ENCODE measurements around the gene GMDS.

Gene GMDS

DNA sequence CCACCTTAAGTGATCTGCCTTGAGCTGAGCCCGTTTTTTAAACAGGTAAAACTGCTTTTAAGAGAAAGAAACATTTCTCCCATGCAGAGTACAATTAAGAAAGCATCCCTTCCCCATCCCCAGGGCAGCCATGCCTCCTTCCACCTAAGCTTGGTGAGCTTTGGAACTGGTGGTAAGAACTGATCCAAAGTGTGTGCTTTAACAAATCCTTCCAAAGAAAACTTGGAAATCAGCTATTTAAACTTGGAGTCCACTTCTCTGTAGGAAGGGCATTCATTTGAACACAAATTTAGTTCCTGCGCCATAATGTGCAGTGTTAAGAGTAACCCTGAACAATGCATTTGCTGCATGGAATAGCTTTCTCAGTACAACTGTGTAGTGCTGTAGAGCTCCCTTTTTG lies 17.0 kb downstream of the GMDS start:
- H3K27ac Mint-ChIP-seq, result no peak overlapping the region

DNA sequence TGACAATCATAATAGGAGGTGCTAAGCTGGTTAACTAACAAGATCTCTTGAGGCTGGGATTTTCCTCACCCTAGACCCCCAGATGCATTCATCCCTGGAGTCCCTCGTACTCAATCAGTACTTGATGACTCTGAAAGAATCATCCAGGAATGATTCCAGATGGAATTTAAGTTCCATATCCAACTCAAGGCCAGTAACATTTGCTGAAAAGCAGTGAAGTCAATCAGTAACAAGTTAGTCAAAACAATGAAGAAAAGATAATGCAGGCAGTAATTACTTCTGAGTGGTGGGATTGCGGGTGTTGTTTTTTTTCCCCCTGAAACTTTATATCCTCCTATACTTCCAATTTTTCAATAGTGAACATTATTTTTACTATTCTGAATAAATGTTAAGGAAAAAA lies 18.6 kb downstream of the GMDS start:
- H3K27me3 Mint-ChIP-seq (ENCODE audit: low read depth), result no peaks in the 10 kb centered on the region
- peaks cover 16% of the 10 kb centered on the region for H3K4me1 Mint-ChIP-seq (ENCODE audit: low read depth)
- H3K27ac Mint-ChIP-seq, result no peak overlapping the region
- H3K36me3 Mint-ChIP-seq (ENCODE audit: low read depth), result no peaks in the 10 kb centered on the region
- H3K4me3 Mint-ChIP-seq, result no peak overlapping the region
- H3K9me3 Mint-ChIP-seq, result no peaks in the 10 kb centered on the region

More for the DNA sequence above, 17.0 kb downstream of the GMDS start:
- peaks cover 2% of the 10 kb centered on the region for H3K36me3 Mint-ChIP-seq (ENCODE audit: low read depth)
- no peaks in the 10 kb centered on the region for H3K9me3 Mint-ChIP-seq
- H3K27me3 Mint-ChIP-seq (ENCODE audit: low read depth), result no peaks in the 10 kb centered on the region
- H3K4me3 Mint-ChIP-seq, result no peak overlapping the region
- H3K4me1 Mint-ChIP-seq (ENCODE audit: low read depth), result peaks cover 18% of the 10 kb centered on the region

DNA sequence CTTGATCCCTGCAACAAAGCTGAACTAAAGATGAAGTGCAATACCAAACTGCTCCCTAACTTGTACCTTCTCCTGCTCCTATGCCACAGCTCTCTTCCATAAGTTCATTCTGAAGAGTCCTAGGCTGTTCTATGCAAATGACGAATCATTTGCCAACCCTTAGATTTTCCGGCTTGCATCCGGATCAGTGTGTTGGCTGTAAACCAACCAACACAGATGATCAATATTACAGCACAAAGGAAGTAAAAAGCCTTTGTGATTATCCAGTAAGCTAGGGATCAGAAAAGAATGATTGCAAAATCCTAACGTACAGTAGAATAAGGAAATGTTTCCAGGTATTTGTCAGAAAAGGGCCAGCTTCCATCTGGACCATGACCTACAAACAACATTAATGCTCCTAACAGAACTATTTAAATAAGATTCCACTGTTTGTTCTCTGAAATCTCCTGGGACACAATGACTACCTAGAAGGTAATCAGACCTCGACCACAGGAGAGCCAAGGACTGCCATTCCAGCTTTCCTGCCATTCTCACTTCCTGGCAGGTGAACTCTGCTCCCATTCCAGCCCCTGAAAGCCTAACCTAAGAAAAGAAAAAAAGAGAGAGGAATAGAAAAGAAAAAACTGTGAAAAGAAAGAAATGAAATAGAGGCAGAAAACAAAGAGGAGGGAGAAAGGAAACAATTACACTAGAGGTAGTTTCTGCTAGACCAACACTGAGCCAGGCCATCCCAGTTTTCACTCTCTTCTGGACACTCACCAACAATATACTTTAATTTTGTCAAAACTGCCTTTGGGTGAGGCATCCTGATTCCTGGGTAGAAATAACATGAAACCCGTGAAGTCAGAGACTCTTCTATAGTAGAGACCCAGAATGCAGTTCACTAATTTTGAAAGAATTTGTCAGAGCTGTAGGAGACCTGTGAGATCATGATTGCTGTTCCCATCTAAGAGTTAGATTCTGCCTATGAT lies 19.7 kb downstream of the GMDS start:
- H3K36me3 Mint-ChIP-seq (ENCODE audit: low read depth), result no peaks in the 10 kb centered on the region
- H3K27me3 Mint-ChIP-seq (ENCODE audit: low read depth), result no peaks in the 10 kb centered on the region
- H3K4me3 Mint-ChIP-seq, result no peak overlapping the region
- no peak overlapping the region for H3K27ac Mint-ChIP-seq
- H3K9me3 Mint-ChIP-seq, result no peaks in the 10 kb centered on the region
- H3K4me1 Mint-ChIP-seq (ENCODE audit: low read depth), result peaks cover 11% of the 10 kb centered on the region

DNA sequence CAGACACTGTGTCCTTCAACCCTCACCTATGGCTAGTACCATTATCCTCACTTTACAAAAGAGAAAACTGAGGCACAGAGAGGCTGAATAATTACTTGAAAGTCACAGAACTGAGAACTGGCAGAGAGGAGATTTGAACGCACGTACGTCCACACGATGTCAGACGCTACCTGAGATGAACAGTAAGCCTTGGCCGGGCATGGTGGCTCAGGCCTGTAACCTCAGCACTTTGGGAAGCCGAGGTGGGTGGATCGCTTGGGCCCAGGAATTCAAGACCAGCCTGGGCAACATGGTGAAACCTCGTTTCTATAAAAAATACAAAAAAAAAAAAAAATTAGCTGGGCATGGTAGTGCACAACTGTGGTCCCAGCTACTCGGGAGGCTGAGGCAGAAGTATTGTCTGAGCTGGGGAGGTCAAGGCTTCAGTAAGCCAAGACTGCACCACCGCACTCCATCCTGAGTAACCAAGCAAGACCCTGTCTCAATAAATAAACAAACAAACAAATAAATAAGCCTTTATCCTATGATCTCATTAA lies 20.5 kb downstream of the GMDS start:
- H3K9me3 Mint-ChIP-seq, result no peaks in the 10 kb centered on the region
- H3K36me3 Mint-ChIP-seq (ENCODE audit: low read depth), result no peaks in the 10 kb centered on the region
- H3K27ac Mint-ChIP-seq, result no peak overlapping the region
- H3K4me3 Mint-ChIP-seq, result no peak overlapping the region
- H3K4me1 Mint-ChIP-seq (ENCODE audit: low read depth), result peaks cover 11% of the 10 kb centered on the region
- H3K27me3 Mint-ChIP-seq (ENCODE audit: low read depth), result no peaks in the 10 kb centered on the region

DNA sequence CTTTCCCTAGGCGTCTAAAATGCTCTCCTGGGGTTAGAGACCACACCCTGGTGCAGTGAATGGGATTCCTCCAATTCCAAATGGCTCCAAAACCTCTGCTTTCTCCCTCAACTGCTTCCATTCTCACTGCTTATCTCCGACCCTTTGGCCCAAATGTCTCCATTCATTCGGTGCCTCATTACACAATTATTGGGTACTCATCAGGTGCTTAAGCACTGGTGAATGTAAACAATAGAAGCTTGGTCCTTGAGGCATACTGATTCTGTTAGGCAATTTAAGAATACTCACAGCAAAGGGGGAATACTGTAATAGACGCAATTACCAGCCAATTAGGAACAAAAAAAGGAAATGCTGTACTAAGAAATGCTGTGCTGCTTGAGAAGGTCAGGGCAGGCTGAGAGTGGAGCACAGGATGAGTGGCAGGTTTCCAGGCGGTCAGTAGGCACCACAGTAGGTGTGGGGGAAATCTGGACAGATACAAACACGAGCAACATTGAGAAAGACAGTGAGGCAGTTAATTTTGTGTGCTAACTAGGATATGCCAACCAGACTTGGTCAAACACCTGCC lies 23.0 kb downstream of the GMDS start:
- Mint-ChIP-seq H3K36me3 (ENCODE audit: low read depth) (no peaks in the 10 kb centered on the region), H3K4me1 (ENCODE audit: low read depth) (peaks cover 11% of the 10 kb centered on the region), H3K4me3 (peak overlapping the region; percentile 85), H3K9me3 (no peaks in the 10 kb centered on the region), H3K27ac (peak overlapping the region; percentile 81), H3K27me3 (ENCODE audit: low read depth) (no peaks in the 10 kb centered on the region)

DNA sequence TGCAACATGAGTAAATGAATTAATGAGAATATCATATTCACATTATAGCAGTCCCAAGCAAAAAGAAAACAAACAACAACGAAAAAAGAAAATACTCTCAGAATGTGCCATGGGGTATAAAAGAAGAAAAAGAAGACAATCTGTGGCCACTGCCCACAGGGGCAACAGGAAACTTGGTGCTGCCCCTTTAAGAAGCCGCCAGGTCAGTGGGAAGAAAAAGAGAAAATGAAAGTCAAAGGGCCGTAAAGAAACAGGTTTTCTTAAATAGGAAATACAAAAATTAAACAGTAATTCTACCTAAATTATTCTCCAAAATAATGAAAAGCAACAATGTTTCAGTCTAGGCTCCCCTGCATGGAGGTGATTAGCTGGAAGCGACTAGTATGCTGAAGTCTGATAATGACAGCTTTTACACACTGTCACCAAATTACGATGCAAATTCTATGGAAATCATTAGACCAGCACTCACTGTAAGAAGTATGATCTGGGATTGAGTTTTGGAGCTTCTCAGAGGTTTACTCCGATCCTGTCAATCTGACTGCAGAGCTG lies 23.6 kb downstream of the GMDS start:
- Mint-ChIP-seq H3K4me3 (peak overlapping the region; percentile 85), H3K27me3 (ENCODE audit: low read depth) (no peaks in the 10 kb centered on the region), H3K4me1 (ENCODE audit: low read depth) (peaks cover 11% of the 10 kb centered on the region), H3K36me3 (ENCODE audit: low read depth) (no peaks in the 10 kb centered on the region), H3K27ac (peak overlapping the region; percentile 81), H3K9me3 (no peaks in the 10 kb centered on the region)

DNA sequence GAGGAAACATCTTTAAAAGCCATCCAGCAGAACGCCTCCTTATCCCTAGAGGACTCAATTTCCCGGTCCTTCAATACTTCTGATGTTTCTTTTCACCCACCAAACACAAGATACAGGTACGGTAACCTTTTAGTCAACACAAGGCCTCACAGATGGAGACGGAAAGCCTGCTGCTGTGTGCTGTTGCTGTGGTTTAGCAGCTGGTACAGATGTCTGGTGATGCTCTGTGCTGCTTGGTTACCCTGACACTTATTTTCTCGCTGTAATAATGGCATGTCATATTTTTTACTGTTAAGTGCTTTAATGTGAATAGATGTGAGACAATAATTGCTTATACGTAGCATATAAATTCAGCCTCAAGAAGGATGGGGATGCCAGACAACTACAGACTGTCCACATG lies 25.3 kb downstream of the GMDS start:
- no peak overlapping the region for H3K4me3 Mint-ChIP-seq
- H3K27ac Mint-ChIP-seq, result no peak overlapping the region
- H3K27me3 Mint-ChIP-seq (ENCODE audit: low read depth), result no peaks in the 10 kb centered on the region
- H3K9me3 Mint-ChIP-seq, result no peaks in the 10 kb centered on the region
- H3K4me1 Mint-ChIP-seq (ENCODE audit: low read depth), result peaks cover 11% of the 10 kb centered on the region
- no peaks in the 10 kb centered on the region for H3K36me3 Mint-ChIP-seq (ENCODE audit: low read depth)

DNA sequence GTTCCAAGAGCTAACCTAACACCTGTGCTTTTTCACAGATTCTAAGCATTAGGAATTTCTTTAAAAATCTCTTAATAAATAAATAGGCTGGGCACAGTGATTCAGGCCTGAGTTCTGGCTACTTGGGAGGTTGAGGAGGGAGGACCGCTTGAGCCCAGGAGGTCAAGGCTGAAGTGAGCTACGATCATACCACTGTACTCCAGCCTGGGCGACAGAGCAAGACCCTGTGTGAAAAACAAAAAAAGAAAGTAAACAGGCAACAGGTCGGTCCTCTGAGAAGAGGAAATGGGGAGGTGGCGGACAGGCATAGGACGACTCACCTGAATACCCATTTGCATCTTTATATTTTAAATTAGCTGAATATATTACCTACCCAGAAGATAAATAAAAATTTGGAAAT lies 26.5 kb downstream of the GMDS start:
- peaks cover 11% of the 10 kb centered on the region for H3K4me1 Mint-ChIP-seq (ENCODE audit: low read depth)
- no peaks in the 10 kb centered on the region for H3K9me3 Mint-ChIP-seq
- H3K36me3 Mint-ChIP-seq (ENCODE audit: low read depth), result no peaks in the 10 kb centered on the region
- H3K27ac Mint-ChIP-seq, result no peak overlapping the region
- H3K27me3 Mint-ChIP-seq (ENCODE audit: low read depth), result peaks cover 4% of the 10 kb centered on the region
- no peak overlapping the region for H3K4me3 Mint-ChIP-seq

DNA sequence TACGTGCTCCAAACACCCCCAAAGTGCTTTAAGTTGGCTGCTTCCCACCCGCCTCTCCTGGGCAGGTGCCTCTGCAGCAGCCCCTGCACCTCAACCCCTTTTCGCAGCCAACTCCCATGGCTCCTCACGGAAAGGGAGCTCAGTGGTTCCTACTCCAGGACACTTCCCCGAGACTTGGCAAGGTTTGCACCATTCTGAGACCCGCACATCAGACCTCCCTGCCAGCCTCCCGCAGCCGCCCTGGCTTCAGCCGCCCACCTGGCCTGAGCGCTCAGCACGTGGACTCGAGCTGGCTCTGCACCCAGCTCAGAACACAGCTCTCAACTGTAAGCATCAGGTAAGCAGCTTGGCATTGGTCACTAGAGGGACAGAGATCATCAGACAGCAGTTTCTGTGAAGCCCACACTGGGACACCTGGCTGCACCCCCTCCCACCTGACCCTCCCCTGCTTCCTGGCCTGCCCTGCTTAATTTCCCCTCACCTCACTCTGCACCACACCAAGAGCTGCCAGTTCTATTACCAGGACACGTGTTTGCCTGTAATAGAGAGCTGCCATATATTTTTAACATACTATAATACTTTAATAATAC lies 28.5 kb downstream of the GMDS start:
- peaks cover 5% of the 10 kb centered on the region for H3K4me1 Mint-ChIP-seq (ENCODE audit: low read depth)
- H3K9me3 Mint-ChIP-seq, result no peaks in the 10 kb centered on the region
- H3K4me3 Mint-ChIP-seq, result no peak overlapping the region
- H3K36me3 Mint-ChIP-seq (ENCODE audit: low read depth), result no peaks in the 10 kb centered on the region
- peaks cover 8% of the 10 kb centered on the region for H3K27me3 Mint-ChIP-seq (ENCODE audit: low read depth)
- no peak overlapping the region for H3K27ac Mint-ChIP-seq

DNA sequence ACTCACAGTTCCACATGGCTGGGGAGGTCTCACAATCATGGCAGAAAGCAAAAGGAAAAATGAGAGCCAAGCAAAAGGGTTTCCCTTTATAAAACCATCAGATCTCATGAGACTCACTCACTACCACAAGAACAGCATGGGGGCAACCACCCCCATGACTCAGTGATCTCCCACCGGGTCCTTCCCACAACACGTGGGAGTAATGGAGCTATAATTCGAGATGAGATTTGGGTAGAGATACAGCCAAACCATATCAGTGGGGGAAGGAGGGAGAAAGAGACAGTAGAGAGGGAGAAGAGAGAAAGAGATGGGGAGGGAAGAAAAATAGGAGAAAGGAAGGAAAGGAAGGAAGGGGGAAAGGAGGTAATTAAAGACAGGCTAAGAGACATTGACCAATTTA lies 30.1 kb downstream of the GMDS start:
- H3K9me3 Mint-ChIP-seq, result no peaks in the 10 kb centered on the region
- peaks cover 13% of the 10 kb centered on the region for H3K27me3 Mint-ChIP-seq (ENCODE audit: low read depth)
- no peak overlapping the region for H3K27ac Mint-ChIP-seq
- no peaks in the 10 kb centered on the region for H3K36me3 Mint-ChIP-seq (ENCODE audit: low read depth)
- no peaks in the 10 kb centered on the region for H3K4me1 Mint-ChIP-seq (ENCODE audit: low read depth)
- H3K4me3 Mint-ChIP-seq, result no peak overlapping the region

DNA sequence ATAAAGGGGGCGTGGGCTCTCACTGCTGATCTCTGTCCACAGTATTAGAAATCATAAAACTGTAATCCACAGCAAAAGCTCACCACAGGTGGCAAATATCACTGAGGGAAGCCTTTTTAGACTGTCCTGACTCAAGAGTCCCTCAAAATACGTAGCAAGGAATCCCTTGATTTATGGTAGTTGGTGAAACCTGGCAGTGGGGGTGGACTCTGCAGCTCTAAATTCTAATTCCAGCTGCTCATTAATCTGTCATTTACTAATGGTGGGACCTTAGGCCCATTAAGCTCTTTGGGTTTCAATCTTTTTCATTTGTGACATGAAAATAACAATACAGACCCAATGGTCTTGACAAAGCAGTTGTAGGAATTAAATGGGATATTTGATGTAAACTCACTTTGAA lies 32.3 kb downstream of the GMDS start:
- H3K4me3 Mint-ChIP-seq, result no peak overlapping the region
- H3K27me3 Mint-ChIP-seq (ENCODE audit: low read depth), result peaks cover 13% of the 10 kb centered on the region
- no peaks in the 10 kb centered on the region for H3K36me3 Mint-ChIP-seq (ENCODE audit: low read depth)
- H3K27ac Mint-ChIP-seq, result no peak overlapping the region
- H3K9me3 Mint-ChIP-seq, result no peaks in the 10 kb centered on the region
- no peaks in the 10 kb centered on the region for H3K4me1 Mint-ChIP-seq (ENCODE audit: low read depth)

DNA sequence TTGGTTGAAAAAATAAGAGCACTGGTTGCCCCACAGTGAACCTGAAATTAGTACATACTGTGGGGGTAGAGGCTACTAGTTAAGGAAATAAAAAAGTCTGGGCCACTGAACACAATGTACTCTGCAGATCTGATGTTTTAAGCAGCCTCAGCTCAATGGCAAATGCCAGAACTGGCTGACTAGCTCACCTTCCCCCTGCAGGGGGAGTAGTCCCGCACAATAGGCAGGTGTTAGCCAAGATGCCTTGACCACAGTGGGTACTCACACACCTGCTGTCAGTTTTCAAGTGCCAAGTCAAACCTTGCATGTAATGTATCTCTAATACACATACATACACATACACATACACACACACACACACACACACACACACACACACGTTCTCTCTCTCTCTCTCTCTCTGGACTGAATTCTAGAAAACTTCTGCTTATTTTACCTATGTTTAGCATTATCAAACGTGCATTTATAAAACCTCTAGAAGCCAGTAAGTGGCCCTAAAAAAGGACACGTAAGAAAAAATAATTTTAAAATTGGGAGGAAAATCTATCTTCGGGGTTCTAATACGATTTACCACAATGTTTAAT lies 36.1 kb downstream of the GMDS start:
- H3K4me3 Mint-ChIP-seq, result no peak overlapping the region
- H3K9me3 Mint-ChIP-seq, result no peaks in the 10 kb centered on the region
- no peaks in the 10 kb centered on the region for H3K4me1 Mint-ChIP-seq (ENCODE audit: low read depth)
- H3K36me3 Mint-ChIP-seq (ENCODE audit: low read depth), result no peaks in the 10 kb centered on the region
- H3K27ac Mint-ChIP-seq, result no peak overlapping the region
- peaks cover 9% of the 10 kb centered on the region for H3K27me3 Mint-ChIP-seq (ENCODE audit: low read depth)

DNA sequence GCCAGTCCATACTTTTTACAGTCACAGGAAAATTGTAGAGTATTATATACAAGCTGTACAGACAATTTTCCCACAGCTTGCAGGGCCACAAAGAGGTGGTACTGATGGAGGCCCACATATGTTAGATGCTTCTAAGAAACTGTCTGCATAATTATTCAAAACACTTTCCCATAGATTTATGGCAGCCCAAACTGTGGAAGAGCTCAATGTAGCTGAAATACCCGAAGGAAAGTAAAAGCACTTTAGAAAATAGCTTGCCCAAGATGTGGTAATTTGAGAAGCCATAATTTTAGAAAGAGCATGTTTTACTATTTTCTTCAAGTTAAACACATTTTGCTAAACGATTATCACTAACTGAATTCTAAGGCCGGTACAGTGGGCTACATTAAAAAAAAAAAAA lies 36.9 kb downstream of the GMDS start:
- Mint-ChIP-seq H3K27ac (no peak overlapping the region), H3K27me3 (ENCODE audit: low read depth) (peaks cover 8% of the 10 kb centered on the region), H3K4me1 (ENCODE audit: low read depth) (no peaks in the 10 kb centered on the region), H3K4me3 (no peak overlapping the region), H3K9me3 (no peaks in the 10 kb centered on the region), H3K36me3 (ENCODE audit: low read depth) (no peaks in the 10 kb centered on the region)

DNA sequence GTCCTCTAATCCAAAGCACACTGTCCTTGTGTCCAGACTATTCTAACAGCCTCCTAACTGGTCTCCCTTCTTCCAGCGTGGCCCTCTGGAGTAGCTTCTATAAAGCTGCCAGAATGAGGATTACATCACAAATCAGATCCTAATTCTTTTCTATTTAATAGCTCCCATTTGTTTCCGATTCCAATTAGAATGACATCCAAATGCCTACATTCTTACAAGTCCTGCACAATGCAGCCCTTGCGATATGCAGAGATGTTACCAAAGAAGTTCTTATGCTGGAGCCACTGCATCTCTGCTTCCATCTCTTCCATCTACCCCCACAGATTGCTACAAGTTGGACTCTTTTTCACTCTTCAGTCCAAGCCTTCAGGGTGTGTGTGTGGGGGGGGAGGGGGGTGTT lies 40.0 kb downstream of the GMDS start:
- Mint-ChIP-seq H3K4me1 (ENCODE audit: low read depth) (no peaks in the 10 kb centered on the region), H3K4me3 (no peak overlapping the region), H3K9me3 (no peaks in the 10 kb centered on the region), H3K36me3 (ENCODE audit: low read depth) (no peaks in the 10 kb centered on the region), H3K27me3 (ENCODE audit: low read depth) (no peaks in the 10 kb centered on the region), H3K27ac (no peak overlapping the region)
